T-helper 9 cell (primary cell): ENCODE data around the gene OR52B4.
A peak's percentile ranks its signal among the peaks of the same experiment; 100 is the strongest.
"Not testable (repeated sequence)": the region's sequence is repeated elsewhere in the genome, so short reads cannot be mapped to it uniquely, and the experiment has no call there.

Experiments
- DNase-seq: peaks from one replicate; pipeline ENCODE4 v3.0.0-alpha.2; 2020
- total RNA-seq, 2 donors: gene quantifications; one replicate each; lab custom pipeline; 2026; lab: John Stamatoyannopoulos, UW

The OR52B4 gene
- total RNA-seq = 0 reads per million in 2 donors

DNA sequence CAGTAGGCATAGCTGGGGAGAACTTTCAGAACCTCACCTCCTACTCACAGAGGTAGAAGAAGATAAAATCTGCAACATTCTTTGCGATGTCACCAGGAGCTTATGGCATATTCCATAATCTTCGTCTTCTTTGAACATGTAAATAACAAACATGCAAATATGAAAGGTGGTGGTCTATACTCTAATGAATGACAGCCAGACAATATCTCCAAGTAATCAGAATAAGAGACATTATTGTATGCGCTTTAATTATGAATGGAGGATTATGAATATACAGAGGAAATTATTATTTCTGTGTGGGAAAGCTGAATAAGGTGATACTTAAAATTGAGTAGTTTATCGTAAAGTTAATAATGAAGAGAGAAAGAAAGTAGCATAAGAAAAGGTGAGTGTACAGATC, at the start of gene OR52B4:
Gene OR52B4, minus strand, starts transcription at position 101 of the 400 bp plus-strand sequence. Its CDS starts 91 bp downstream, at position 10.
- no peak for DNase-seq

DNA sequence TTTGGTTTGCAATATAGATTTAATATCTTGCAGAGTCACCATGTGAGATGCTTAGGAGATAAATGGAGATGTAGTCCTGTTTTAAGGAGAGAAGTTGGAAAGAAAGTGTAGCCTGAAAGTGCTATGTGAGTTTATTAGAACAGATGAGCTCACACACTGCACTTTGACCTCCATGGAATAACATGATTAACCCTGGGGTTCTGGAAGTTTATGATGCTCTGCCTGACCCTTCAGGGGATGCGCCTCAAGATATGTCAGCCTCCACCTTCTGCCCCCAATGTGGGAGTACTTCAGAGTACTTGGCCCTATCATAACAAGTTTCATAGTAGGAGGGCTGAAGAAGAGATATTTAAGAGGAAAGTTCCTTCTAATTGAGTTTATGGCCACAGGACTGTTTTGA, 48.6 kb upstream of the OR52B4 start:
- no peak for DNase-seq

DNA sequence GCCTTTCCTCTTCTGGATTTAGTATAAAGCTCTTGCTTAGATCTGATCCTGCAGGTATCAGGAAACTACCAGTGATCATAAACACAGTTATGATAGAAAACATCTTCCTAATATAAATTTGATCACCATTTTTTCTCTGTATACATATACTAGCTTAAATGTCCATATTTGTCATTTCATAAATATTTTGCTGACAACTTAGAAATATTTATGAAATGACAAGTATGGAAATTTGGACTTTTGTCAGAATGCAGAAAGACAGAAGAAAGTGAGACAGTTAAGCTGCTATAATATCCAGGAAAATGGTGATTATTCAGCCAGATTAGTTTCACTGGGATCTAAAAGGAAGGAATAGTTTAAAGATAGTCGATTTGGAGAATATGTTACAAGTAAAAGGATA, 48.1 kb upstream of the OR52B4 start:
- DNase-seq = no peak

DNA sequence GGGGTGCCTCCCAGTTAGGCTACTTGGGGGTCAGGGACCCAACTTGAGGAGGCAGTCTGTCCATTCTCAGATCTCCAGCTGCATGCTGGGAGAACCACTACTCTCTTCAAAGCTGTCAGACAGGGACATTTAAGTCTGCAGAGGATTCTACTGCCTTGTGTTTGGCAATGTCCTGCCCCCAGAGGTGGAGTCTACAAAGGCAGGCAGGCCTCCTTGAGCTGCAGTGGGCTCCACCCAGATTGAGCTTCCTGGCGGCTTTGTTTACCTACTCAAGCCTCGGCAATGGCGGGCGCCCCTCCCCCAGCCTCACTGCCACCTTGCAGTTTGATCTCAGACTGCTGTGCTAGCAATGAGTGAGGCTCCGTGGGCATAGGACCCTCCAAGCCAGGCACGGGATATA, 38.0 kb upstream of the OR52B4 start:
- DNase-seq = not testable (repeated sequence)

DNA sequence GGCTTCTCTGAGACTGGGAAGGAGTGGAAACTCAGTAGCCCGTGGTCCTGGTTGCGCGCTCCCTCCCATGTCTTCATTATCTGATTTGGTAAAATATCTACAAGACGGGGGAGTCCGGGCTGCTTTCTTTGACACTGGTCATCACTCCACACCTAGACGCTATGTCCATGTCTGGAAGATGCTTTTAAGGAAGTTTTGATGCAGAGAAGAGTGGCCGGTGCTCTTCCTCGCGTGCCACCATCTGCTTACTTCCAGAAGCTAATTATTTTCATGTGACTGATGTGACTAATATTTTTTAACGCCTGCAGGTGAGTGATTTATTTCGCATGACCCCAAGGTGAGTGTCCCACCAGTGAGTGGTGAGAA, 25.7 kb upstream of the OR52B4 start:
- DNase-seq = no peak

DNA sequence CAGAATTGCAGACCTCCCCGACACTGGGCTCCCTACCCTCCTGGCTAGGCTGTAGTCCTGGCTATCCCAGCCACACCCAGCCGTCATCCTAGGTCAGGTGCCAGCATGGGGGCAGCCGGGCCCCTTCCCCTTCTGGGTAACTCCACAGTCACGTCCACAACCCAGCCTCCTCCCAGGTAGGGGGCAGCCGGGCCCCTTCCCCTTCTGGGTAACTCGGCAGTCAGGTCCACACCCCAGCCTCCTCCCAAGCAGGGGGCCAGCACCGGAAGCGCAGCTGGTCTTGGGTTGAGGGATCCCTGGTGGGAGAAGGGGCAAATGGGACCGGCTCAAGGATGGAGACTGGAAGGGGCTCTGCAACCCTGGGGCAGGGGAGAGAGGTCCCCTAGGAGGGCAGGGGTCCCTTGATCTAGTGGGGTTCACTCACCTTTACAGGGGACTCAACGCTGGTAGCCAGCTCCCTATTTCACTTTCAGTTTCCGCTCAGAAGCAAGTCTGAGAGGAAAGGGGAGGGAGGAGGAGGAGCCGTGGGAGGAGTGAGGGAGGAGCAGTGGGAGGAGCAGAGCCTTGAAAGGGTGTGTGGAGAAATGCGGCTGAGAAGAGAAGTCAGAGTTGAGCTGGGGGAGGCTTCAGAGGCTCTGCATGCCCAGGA, 25.1 kb upstream of the OR52B4 start, which contains the start of gene TRIM21:
Gene TRIM21, minus strand, starts transcription at position 494 of the 649 bp plus-strand sequence. CDS start 3,293 bp downstream, outside the sequence.
- peak; percentile 77 for DNase-seq

DNA sequence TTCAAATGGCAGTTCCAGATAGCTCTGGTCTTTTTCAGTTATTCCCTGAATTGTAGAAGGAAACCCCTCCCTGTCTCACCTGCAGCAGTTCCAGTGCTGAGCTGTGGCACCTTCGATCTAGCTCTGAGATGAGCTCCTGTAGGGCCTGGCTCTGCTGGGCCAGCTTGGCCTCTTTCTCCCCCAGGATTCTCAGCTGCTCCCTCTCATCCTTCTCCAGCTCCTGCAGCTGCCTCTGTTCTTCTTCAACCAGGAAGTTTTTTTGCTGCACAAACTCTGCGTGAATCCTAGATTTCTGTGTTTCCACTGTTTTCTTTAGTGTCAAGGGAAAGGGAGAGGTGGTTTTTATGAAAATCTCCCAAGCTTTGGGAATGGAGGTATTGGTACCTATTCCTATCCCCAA, 20.0 kb upstream of the OR52B4 start:
- no peak for DNase-seq

DNA sequence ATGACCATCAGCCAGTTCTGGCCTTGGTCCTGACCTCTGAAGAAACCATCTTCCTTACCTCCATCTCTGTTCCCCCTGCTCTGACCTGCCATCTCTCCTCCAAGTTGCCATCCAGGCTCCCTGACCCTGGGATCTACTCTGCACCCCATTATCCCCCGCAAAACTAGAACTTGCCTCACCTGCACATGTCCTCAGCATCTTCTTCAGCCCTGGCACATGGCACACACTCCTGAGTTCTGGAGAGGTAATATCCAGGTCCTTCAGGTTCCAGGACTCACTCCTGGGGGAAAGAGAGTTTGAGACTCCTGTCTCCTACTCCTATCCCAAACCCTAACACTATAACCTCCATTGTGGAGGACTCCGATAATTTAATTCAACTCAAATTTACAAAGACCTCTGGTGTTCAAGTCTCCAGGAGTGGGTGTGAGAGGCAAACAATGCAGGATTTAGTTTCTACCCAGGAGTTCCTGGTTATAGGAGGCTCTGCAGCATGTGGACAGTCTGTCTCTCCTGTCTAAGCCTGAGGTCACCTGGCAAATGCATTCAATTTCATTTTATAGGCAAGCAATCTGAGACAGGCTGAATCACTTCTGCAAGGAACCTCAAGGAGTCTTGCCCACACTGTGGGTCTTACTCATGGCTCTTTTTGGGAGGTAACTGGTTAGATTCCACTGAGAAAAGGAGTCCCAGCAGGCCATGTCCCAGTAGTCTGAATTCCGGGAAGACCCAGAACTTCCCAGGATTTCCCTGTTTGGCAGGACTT, 18.0 kb upstream of the OR52B4 start:
- no peak for DNase-seq

DNA sequence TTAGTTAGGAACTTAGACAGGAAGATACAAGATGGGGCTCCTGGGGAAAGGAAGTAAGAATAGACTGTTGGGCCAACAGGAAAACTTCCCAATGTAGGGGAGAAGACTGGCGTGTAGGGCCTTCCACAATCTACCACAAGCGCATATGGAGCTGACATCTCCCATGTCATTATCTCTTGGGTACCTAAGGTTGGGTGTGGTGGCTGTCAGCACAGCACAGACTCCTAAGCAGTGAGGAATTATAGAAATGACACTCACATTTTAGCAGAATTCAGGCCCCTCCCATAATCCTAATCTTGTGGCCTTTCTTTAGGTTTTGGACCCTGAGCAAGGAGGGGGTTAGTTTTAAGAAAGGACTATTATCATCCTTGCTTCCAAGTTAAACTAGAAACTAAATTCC, 13.7 kb upstream of the OR52B4 start:
- DNase-seq = no peak

DNA sequence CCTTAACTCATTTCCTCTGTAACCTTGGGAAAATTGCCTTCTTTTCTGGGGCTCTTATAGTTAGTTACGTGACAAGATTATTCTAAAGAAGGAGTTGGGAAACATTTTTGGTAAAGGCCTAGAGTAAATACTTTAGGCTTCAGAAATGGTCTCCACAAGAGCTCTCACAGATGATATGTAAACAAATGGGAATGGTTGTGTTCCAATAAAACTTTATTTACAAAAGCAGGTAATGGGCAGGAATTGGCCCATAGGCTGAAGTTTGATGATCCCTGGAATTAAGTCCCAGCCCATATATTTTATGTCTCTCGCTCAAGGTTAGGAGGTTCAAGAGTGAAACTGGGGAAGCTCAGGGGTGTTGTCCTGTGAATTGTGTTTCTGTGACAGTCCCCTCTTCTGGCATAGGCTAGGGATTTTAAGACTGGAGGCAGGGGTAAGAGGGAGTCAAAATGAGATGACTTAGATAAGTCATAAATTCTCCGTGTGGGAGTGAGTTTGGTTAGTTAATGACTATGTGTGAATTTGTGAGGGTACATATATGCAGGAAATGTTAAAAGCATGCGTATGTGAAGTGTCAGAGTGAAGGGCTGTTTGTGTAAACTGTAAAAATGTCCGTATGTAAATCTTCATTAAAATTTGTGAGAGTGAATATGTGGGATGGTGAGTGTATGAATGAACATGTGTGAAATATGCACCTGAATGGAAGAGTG, 7.4 kb upstream of the OR52B4 start:
- no peak for DNase-seq

DNA sequence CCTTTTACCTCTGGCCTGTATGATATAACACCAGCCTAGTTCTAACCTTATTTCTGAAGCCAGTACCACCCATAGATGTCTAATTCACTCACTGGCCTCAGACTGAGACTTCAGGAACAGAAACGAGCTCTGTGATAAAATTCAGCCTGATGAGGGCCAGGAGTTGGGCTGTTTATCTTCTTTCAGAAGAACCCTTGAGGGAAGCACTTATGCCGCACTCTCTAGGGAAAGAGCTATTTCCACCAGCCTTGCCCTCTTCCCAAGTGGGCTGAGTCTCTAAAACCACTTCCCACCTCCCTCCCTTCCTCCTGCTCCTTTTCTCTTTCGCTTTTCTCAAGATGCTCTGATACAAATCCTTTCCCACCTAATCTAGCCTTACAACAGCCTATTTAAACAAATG, 2.0 kb upstream of the OR52B4 start:
- DNase-seq = no peak

DNA sequence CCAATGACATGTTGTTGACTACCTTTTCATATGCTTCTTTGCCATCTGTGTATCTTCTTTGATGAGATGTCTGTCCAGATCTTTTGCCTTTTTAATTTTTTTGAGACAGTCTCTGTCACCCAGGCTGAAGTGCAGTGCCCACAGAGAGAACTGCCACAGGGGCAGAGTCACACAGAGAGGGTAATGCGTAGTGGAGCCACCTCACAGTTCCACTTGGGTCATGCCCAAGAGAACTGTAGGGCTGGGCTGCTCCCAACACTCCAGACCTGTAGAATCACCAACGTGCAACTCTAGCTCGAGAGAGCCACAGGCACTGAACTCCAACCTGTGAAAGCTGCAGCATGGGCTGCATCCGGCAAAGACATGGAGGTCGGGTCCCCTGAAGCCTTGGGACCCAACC, 20.0 kb downstream of the OR52B4 start:
- DNase-seq = not testable (repeated sequence)

DNA sequence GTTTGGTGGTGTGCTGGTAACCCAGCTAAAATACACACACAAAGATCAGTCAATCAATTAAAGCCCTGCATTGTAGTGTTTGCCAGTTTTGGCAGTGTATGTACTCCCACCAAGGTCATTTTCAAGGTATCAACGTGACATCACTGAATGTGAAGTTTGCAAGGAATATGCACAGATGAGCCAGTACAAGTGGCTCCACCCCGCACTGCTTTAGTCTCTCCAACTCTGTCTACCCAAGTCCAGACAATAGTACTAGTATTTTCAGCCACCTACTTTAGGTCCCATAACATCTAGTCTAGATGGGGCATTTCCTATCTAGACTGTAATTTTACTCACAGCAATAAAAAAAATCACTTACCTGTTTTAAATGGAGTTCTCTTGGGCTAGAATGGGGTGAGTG, 22.8 kb downstream of the OR52B4 start:
- DNase-seq = not testable (repeated sequence)

DNA sequence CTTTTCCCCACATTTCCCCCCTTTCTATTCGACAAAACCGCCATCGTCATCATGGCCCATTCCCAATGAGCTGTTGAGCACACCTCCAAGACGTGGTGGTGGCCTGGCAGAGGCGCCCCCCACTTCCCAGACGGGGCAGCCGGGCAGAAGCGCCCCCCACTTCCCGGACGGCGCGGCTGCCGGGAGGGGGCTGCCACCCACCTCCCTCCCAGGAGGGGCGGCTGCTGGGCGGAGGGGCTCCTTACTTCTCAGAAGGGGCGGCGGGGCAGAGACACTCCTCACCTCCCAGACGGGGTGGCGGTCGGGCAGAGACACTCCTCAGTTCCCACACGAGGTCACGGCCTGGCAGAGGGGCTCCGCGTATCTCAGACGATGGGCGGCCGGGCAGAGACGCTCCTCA, 33.8 kb downstream of the OR52B4 start:
- DNase-seq = not testable (repeated sequence)
